ENCODE results near the gene CCDC13. TPM values are rescaled to one million over a fixed set of nuclear protein-coding genes. Genes with fewer than 3 reads are reported as not detected.

Gene CCDC13
- total RNA-seq, 2 experiments from 2014 or later = 0.63 to 0.83 TPM

DNA sequence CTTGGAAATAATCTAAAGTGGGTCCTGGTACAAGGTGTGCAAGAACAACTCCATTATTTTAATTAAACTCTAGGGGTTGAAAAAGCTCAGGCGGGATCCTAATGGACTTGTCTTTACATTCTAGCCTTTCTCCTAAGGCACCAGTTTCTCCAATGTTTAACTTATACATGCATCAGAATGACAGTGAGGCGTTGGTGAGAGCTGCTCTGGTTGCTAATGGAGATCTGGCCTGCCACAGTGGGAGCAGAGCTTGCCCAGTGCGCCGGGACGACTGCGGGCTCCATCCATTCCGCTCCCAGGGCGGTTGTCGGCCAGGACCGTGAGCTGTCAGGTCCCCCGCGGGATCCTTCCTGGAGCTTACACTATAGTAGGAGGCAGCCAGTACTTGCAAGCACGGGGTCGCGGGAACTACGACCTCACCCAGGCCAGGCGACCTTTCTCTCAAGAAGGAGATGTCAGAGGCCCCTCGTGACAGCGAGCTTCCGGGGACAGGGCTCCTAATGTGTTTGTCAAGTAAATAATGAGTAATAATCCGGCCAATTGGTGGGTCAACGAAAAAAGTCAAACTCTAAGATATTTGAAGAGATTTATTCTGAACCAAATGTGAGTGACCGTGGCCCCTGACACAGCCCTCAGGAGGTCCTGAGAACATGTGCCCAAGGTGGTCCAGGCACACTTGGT, 32.2 kb upstream of the CCDC13 start:
- Mint-ChIP-seq H3K9me3 (no peaks in the 10 kb centered on the region), H3K4me1 (peaks cover 40% of the 10 kb centered on the region), H3K27ac (no peak overlapping the region), H3K4me3 (peak overlapping the region; percentile 98), H3K27me3 (peaks cover 18% of the 10 kb centered on the region), H3K36me3 (ENCODE audit: low read depth) (peaks cover 18% of the 10 kb centered on the region)
- POLR2A ChIA-PET = interaction anchor here (0.6 to 2.5 kb wide), 5 partner anchors 10 to 30 kb away, joined by 3 to 8 read pairs (median 4); no protein-coding TSS in a partner anchor
- no peak for DNase-seq
- CTCF ChIA-PET = interaction anchor here (1.0 to 2.3 kb wide), 4 partner anchors 10 to 76 kb away, joined by 3 to 8 read pairs (median 6); no protein-coding TSS in a partner anchor

DNA sequence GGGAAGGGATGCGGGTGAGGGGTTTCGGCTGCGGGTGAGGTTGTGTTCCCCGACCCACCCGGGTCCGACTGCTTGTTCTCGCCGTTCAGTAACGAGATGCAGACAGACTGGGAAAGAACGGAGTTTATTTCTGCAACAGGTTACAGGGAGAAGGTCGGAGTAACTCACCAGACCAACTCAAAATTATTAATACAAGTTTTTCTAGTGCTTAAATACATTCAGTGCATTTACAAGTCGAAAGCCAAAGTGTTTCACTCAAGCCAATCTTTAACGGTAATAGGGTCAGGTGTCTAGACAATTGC, 31.7 kb upstream of the CCDC13 start:
- Mint-ChIP-seq H3K27ac (peak overlapping the region; percentile 89), H3K4me3 (peak overlapping the region; percentile 98), H3K27me3 (peaks cover 18% of the 10 kb centered on the region), H3K36me3 (ENCODE audit: low read depth) (peaks cover 20% of the 10 kb centered on the region), H3K4me1 (peaks cover 41% of the 10 kb centered on the region), H3K9me3 (no peaks in the 10 kb centered on the region)
- no peak for DNase-seq
- CTCF ChIA-PET = interaction anchor here (1.0 to 2.3 kb wide), 4 partner anchors 11 to 76 kb away, joined by 3 to 8 read pairs (median 6); no protein-coding TSS in a partner anchor
- POLR2A ChIA-PET = interaction anchor here (0.6 to 2.5 kb wide), 5 partner anchors 11 to 30 kb away, joined by 3 to 8 read pairs (median 4); no protein-coding TSS in a partner anchor

DNA sequence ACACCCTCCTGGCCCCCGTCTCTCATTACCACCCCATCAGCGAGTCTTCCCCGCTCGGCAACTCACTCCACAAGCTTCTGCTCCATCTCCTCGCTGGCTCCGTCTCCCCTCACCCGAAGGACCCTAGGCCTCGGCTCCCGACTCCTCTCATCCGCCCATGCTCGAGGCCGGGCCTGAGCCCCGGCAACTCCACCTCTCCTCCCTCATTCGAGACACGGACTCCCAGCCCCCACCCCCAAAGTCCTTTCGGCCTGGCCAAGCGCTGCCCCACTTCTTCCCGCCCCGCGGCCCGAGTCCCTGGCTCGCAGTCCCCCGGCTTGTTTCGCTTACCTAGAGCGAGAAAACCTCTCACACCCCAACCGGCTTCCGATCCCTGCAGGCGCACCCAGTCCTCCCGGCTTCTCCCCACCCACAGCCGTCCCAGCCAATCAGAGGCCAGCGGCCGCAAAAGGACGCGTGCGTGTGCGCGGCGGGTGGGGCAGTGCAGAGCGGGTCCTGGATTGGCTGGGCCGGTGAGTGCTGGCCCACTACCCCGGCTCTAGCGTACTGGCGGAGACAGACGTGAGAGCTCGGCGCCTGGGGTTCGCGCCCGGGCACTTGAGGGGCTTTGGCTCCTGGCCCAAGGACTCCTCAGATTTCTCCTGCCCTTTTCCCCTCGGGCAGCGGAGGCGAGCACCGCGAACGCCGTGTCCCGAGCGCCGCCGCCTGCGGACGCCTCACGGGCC, 31.2 kb upstream of the CCDC13 start, which contains the start of gene HIGD1A:
HIGD1A (minus strand) TSS at position 385 of the 725 bp plus-strand sequence. CDS start 10,237 bp downstream, outside the sequence.
- no peaks in the 10 kb centered on the region for H3K9me3 Mint-ChIP-seq
- H3K4me3 Mint-ChIP-seq = peak within 1 kb of the TSS; percentile 98
- peaks cover 44% of the 10 kb centered on the region for H3K4me1 Mint-ChIP-seq
- H3K27ac Mint-ChIP-seq = peak within 1 kb of the TSS; percentile 89
- ChIA-PET POLR2A (interaction anchor here (0.6 to 2.5 kb wide), 11 partner anchors 9 to 142 kb away, joined by 3 to 8 read pairs (median 4); no protein-coding TSS in a partner anchor), CTCF (interaction anchor here (1.0 to 2.3 kb wide), 6 partner anchors 10 to 77 kb away, joined by 3 to 8 read pairs (median 4); no protein-coding TSS in a partner anchor)
- peaks cover 23% of the 10 kb centered on the region for H3K36me3 Mint-ChIP-seq (ENCODE audit: low read depth)
- peaks cover 18% of the 10 kb centered on the region for H3K27me3 Mint-ChIP-seq
- DNase-seq = peak; percentile 95

DNA sequence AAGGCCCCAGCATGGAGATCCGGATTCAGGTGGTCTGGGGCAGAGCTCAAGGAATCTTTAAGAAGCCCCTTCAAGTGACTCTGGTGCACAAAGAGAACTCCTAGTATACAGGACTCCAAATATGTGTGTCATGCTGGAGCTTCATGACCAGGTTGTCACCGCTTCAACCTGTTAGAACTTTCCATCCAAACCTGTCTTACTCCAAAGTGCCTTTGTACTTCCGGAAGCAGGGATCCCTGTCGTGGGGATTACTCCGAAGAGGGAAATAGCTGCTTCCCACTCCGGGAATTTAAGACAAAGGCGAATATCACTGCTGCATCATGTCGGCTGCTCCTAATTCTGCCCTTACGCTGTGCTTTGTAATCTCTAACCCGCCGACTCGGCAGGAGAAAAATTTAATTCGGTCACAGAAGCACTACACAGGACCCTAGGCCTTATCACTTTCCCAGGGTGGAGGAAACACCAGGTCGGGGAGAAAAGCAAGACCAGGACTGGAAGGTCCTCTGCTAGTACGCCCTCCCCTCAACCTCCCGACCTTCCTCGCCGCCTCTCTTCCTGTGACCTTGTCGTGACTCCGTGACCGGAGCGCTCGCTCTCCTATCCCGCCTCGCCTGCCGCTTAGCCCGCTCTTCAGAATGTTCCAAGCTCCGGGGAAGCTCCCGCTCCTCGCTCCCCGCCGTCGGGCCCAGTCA, 30.5 kb upstream of the CCDC13 start:
- peaks cover 23% of the 10 kb centered on the region for H3K36me3 Mint-ChIP-seq (ENCODE audit: low read depth)
- H3K4me1 Mint-ChIP-seq = peaks cover 44% of the 10 kb centered on the region
- H3K27ac Mint-ChIP-seq = peak overlapping the region; percentile 89
- ChIA-PET POLR2A (interaction anchor here (0.7 to 2.5 kb wide), 10 partner anchors 9 to 141 kb away, joined by 3 to 8 read pairs (median 4); no protein-coding TSS in a partner anchor), CTCF (interaction anchor here (1.1 to 2.3 kb wide), 4 partner anchors 9 to 36 kb away, joined by 3 to 8 read pairs (median 4); no protein-coding TSS in a partner anchor)
- H3K27me3 Mint-ChIP-seq = peaks cover 14% of the 10 kb centered on the region
- peak; percentile 44 for DNase-seq
- H3K9me3 Mint-ChIP-seq = no peaks in the 10 kb centered on the region
- peak overlapping the region; percentile 98 for H3K4me3 Mint-ChIP-seq

DNA sequence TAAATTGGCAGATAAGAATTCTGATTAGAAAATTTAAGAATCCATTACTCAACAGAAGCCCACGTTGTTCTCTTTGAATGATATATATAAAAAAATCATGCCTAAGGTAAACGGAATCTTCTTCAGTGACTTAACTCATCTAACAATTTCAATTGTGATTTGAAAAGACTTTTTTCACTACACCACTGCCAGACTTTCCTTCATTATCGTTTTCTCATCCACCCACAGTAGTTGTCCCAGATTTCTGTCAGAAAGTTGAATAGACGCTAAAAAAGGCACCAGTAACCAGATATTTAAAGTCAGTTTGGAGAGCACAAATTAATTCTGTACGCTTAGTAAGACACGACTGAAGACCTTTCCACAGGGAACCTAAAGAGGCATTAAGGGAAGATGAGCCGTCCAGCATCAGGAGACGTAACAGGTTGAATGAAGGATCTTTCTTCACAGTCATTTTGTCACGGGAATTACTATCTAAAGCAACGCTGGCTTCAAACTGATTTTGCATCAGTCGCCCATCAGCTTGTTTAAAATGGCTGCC, 29.9 kb upstream of the CCDC13 start:
- Mint-ChIP-seq H3K9me3 (no peaks in the 10 kb centered on the region), H3K27me3 (peaks cover 14% of the 10 kb centered on the region), H3K4me1 (peaks cover 44% of the 10 kb centered on the region), H3K4me3 (peak overlapping the region; percentile 98), H3K36me3 (ENCODE audit: low read depth) (peaks cover 23% of the 10 kb centered on the region), H3K27ac (peak overlapping the region; percentile 45)
- no peak for DNase-seq
- ChIA-PET CTCF (interaction anchor here (1.1 kb wide), 2 partner anchors 28 to 37 kb away, joined by 4 read pairs; no protein-coding TSS in a partner anchor), POLR2A (interaction anchor here (0.8 to 2.5 kb wide), 5 partner anchors 13 to 140 kb away, joined by 3 to 8 read pairs (median 3); no protein-coding TSS in a partner anchor)

DNA sequence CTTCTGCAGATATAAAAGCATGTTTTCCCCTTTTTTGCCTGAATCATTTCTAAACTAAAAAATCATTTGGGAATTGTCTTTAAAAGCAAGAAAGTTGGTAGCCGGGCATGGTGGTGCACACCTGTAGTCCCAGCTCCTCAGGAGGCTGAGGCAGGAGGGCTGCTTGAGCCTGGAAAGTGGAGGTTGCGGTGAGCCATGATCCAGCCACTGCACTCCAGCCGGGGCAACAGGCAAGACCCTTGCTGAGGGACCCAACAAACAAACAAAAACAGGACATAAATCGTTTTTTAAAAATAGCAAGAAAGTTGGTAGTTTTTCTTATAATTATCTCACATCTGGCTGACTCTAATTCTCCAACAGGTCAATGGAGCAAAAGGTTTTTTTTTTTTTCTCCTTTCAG, 28.7 kb upstream of the CCDC13 start:
- Mint-ChIP-seq H3K4me1 (peaks cover 44% of the 10 kb centered on the region), H3K27ac (no peak overlapping the region), H3K9me3 (no peaks in the 10 kb centered on the region), H3K27me3 (peaks cover 7% of the 10 kb centered on the region), H3K4me3 (no peak overlapping the region), H3K36me3 (ENCODE audit: low read depth) (peaks cover 23% of the 10 kb centered on the region)
- ChIA-PET CTCF (interaction anchor here (0.7 to 1.0 kb wide), 2 partner anchors 13 to 77 kb away, joined by 3 read pairs; no protein-coding TSS in a partner anchor), POLR2A (no interaction called here)
- no peak for DNase-seq

DNA sequence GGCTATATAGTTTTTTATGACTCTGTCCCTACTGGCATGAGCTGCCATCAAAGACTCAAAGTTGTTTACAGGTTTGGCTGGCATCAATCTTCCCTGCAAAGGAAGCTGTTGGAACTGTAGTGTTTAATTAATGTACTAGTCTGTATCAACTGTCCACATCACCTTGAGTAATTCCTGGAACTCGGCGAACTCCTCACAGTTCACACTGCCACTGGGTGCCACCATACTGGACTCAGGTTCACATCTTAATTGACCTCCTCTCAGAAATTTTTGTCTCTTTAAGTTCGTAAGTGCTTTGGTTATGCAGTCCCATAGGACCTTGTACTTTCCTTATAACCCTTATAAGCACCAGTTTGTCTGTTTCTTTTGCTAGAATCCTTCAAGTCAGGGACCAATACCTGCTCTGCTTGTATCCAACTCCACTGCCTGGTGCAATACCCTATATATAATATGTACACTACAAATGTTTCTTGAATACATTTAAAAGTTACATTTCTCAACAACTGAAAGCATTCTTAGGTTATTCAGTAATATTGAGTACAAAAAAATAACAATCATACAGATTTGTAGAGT, 28.1 kb upstream of the CCDC13 start:
- POLR2A ChIA-PET = no interaction called here
- H3K36me3 Mint-ChIP-seq (ENCODE audit: low read depth) = peaks cover 26% of the 10 kb centered on the region
- no peak for DNase-seq
- H3K27ac Mint-ChIP-seq = no peak overlapping the region
- peaks cover 5% of the 10 kb centered on the region for H3K27me3 Mint-ChIP-seq
- peaks cover 47% of the 10 kb centered on the region for H3K4me1 Mint-ChIP-seq
- no peak overlapping the region for H3K4me3 Mint-ChIP-seq
- H3K9me3 Mint-ChIP-seq = no peaks in the 10 kb centered on the region
- CTCF ChIA-PET = no interaction called here

DNA sequence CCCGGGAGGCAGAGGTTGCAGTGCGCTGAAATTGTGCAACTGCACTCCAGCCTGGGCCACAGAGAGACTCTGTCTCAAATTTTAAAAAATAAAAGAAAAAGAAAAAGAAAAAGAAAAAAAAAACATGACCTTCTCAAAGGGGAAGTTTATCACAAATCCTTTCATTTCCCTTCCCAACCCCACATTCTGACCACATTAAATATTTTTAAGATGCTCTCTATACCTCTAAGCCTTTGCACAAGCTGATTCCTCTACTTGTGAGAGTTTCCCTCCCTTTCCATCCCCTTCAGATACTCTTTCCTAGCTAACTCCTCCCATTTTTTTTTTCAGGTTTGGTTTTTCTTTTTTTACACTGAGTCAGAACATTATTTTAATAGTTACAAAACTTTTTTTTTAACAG, 27.2 kb upstream of the CCDC13 start:
- CTCF ChIA-PET = interaction anchor here (0.9 kb wide), 1 partner anchor 20 kb away, joined by 4 read pairs; no protein-coding TSS in a partner anchor
- peaks cover 52% of the 10 kb centered on the region for H3K4me1 Mint-ChIP-seq
- H3K36me3 Mint-ChIP-seq (ENCODE audit: low read depth) = peaks cover 31% of the 10 kb centered on the region
- POLR2A ChIA-PET = interaction anchor here (0.6 kb wide), 1 partner anchor 16 kb away, joined by 3 read pairs; no protein-coding TSS in a partner anchor
- no peak overlapping the region for H3K27ac Mint-ChIP-seq
- no peaks in the 10 kb centered on the region for H3K9me3 Mint-ChIP-seq
- no peaks in the 10 kb centered on the region for H3K27me3 Mint-ChIP-seq
- DNase-seq = no peak
- no peak overlapping the region for H3K4me3 Mint-ChIP-seq

DNA sequence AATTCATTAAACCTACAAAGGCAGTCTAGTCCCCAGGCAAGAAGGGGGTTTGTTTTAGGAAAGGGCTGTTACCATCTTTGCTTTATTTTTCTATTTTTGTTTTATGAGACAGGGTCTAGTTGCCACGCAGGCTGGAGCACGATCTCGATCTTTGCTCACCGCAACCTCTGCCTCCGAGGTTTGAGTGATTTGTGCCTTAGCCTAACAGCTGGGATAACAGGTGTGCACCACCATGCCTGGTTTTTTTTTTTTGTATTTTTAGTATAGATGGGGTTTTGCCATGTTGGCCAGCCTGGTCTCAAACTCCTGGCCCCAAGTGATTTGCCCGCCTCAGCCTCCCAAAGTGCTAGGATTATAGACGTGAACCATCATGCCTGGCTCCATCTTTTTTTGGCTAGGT, 26.3 kb upstream of the CCDC13 start:
- Mint-ChIP-seq H3K4me3 (no peak overlapping the region), H3K36me3 (ENCODE audit: low read depth) (peaks cover 31% of the 10 kb centered on the region), H3K9me3 (no peaks in the 10 kb centered on the region), H3K4me1 (peaks cover 45% of the 10 kb centered on the region), H3K27ac (no peak overlapping the region), H3K27me3 (no peaks in the 10 kb centered on the region)
- POLR2A ChIA-PET = interaction anchor here (0.6 kb wide), 1 partner anchor 15 kb away, joined by 3 read pairs; no protein-coding TSS in a partner anchor
- DNase-seq = no peak
- CTCF ChIA-PET = no interaction called here

DNA sequence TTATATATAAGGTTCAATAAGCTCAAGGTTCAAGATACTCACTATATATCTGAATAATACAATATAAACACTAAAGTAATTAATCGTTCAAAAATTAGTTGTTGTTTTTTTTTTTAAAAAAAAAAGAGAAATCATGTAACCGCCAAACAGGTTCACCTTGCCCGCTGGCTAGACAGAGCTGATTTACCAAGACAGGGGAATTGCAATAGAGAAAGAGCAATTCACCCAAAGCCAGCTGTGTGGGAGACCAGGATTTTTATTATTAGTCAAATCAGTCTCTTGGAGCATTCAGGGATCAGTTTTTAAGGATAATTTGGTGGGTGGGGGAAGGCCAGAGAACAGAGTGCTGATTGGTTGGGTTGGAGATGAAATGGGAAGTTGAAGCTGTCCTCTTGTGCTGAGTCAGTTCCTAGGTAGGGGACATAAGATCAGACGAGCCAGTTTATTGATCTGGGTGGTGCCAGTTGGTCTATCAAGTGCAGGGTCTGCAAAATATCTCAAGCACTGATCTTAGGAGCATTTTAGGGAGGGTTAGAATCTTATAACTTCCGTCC, 23.4 kb upstream of the CCDC13 start:
- no peak for DNase-seq
- peaks cover 23% of the 10 kb centered on the region for H3K4me1 Mint-ChIP-seq
- no peaks in the 10 kb centered on the region for H3K27me3 Mint-ChIP-seq
- no peak overlapping the region for H3K27ac Mint-ChIP-seq
- POLR2A ChIA-PET = interaction anchor here (0.7 kb wide), 1 partner anchor 23 kb away, joined by 3 read pairs; no protein-coding TSS in a partner anchor
- peaks cover 27% of the 10 kb centered on the region for H3K36me3 Mint-ChIP-seq (ENCODE audit: low read depth)
- CTCF ChIA-PET = interaction anchor here (0.6 to 0.8 kb wide), 3 partner anchors 9 to 51 kb away, joined by 3 read pairs; no protein-coding TSS in a partner anchor
- no peak overlapping the region for H3K4me3 Mint-ChIP-seq
- H3K9me3 Mint-ChIP-seq = no peaks in the 10 kb centered on the region

DNA sequence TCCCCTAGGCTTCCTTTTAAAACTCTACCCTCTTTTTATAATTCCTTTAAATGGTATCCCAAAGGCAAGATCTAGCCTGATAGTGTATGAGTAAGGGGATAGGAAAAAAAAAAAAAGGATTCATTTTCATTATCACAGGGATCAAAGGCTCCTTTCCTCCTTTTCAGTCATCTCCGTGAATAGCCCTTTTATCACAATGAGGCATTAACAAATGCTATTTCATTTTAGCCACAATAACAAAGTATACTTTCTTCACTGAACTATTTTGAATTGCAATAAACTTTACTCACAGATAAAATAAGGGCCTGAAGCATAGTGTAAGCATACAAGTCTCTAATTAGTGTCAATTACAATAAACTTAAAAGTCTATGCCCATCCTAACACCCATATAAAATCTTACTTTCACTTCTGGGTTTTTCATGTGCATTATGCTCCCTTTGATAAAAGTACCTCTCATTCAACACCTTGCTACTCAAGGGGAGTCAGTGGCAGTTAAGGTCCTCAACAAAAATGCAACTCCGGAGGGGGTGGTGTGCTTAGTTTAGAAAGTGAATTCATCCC, 22.6 kb upstream of the CCDC13 start:
- Mint-ChIP-seq H3K4me3 (no peak overlapping the region), H3K27ac (no peak overlapping the region), H3K9me3 (no peaks in the 10 kb centered on the region), H3K27me3 (no peaks in the 10 kb centered on the region), H3K36me3 (ENCODE audit: low read depth) (peaks cover 32% of the 10 kb centered on the region), H3K4me1 (peaks cover 21% of the 10 kb centered on the region)
- no peak for DNase-seq
- ChIA-PET POLR2A (interaction anchor here (0.7 to 1.6 kb wide), 2 partner anchors 8 to 24 kb away, joined by 3 to 4 read pairs; no protein-coding TSS in a partner anchor), CTCF (interaction anchor here (0.8 kb wide), 2 partner anchors 9 to 50 kb away, joined by 3 read pairs; no protein-coding TSS in a partner anchor)
